Measurements from ENCODE around the gene DAD1.

GRCh38 chr14:22551605-22551997, 37.4 kb downstream of the DAD1 start:
- no peak for TF ChIP-seq CTCF (IDR thresholded peaks at IDR 0.05)
- TF ChIP-seq POLR2A (IDR thresholded peaks at IDR 0.05): no peak
